Activated CD4-positive, alpha-beta memory T cell treated with anti-CD3 and anti-CD28 coated beads for 36 hours (primary cell): ENCODE results near the gene WNT7A. TPM values are rescaled to one million over a fixed set of nuclear protein-coding genes. Genes with fewer than 3 reads are reported as not detected.
A peak's percentile ranks its signal among the peaks of the same experiment; 100 is the strongest.

Experiments used
- CTCF ChIA-PET: fragments of 350-600 bp; sonication (Branson Sonifier 250); formaldehyde crosslinking; loops from one replicate; lab custom pipeline; 2021; ENCODE audit warnings: antibody characterized with exemption, inconsistent platforms; lab: Charles Lee
- POLR2A ChIA-PET: fragments of 350-600 bp; sonication (Branson Sonifier 250); formaldehyde crosslinking; loops from one replicate; lab custom pipeline; 2021; ENCODE audit warnings: antibody characterized with exemption; lab: Charles Lee
- DNase-seq: peaks from one replicate; pipeline ENCODE4 v3.0.0-alpha.2; 2020
- H3K27ac Mint-ChIP-seq: one replicate; pipeline ENCODE4 v1.8.0; 2021; ENCODE audit warnings: mixed read lengths
- H3K27me3 Mint-ChIP-seq: one replicate; pipeline ENCODE4 v1.8.0; 2021; ENCODE audit warnings: mixed read lengths
- H3K36me3 Mint-ChIP-seq: one replicate; pipeline ENCODE4 v1.8.0; 2021; ENCODE audit warnings: mixed read lengths
- H3K4me1 Mint-ChIP-seq: one replicate; pipeline ENCODE4 v1.8.0; 2021; ENCODE audit warnings: low read depth, mixed read lengths
- H3K4me3 Mint-ChIP-seq: one replicate; pipeline ENCODE4 v1.8.0; 2021; ENCODE audit warnings: mild to moderate bottlenecking, mixed read lengths
- H3K9me3 Mint-ChIP-seq: one replicate; pipeline ENCODE4 v1.8.0; 2021; ENCODE audit warnings: mixed read lengths
- intact Hi-C: fragments of 100-400 bp; cut with micrococcal nuclease; formaldehyde crosslinking; loops from one replicate; pipeline ENCODE4 v1.15.1; 2023
- total RNA-seq, 2 experiments: library from RNA; stranded (reverse); gene quantifications; one replicate each; pipeline ENCODE4 v1.2.3, GENCODE V29; 2021

WNT7A gene
- total RNA-seq, 2 experiments from 2014 or later: 0.29 to 0.33 TPM

DNA sequence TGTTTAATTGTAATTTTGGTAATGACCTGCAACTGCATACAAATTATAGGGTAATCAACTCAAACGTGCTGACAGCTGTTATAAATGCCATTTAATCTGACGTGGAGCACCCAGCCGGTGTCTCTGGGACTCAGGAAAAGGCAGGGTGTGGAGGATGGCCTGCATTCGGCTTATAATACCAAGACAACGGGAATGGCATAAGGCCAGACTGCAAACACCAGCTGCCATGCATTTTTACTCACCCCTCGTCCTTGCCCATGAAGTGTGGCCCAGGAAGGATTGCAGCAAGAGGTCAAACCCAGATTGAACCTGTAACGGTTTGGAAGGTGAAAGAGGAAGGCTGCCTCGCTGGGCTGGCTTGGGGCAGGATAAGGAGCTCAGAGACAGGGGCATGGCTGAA is 96.4 kb downstream of the WNT7A start:
- intact Hi-C loops: no loop called here
- no peaks in the 10 kb centered on the region for H3K36me3 Mint-ChIP-seq
- no peak overlapping the region for H3K27ac Mint-ChIP-seq
- peaks cover 3% of the 10 kb centered on the region for H3K27me3 Mint-ChIP-seq
- no peak overlapping the region for H3K4me3 Mint-ChIP-seq
- ChIA-PET POLR2A (no interaction called here), CTCF (no interaction called here)
- H3K9me3 Mint-ChIP-seq: no peaks in the 10 kb centered on the region
- H3K4me1 Mint-ChIP-seq: no peaks in the 10 kb centered on the region
- no peak for DNase-seq

GRCh38 chr3:13782501-13782900 is 97.4 kb downstream of the WNT7A start:
- Mint-ChIP-seq H3K36me3 (no peaks in the 10 kb centered on the region), H3K4me1 (no peaks in the 10 kb centered on the region), H3K4me3 (no peak overlapping the region), H3K27me3 (peaks cover 3% of the 10 kb centered on the region), H3K27ac (no peak overlapping the region), H3K9me3 (no peaks in the 10 kb centered on the region)
- intact Hi-C loops: no loop called here
- CTCF ChIA-PET: interaction anchor here (0.6 to 1.6 kb wide), 2 partner anchors 99 to 125 kb away, joined by 3 read pairs; no protein-coding TSS in a partner anchor
- POLR2A ChIA-PET: interaction anchor here (1.0 kb wide), 1 partner anchor 10 kb away, joined by 3 read pairs; no protein-coding TSS in a partner anchor
- DNase-seq: no peak

DNA sequence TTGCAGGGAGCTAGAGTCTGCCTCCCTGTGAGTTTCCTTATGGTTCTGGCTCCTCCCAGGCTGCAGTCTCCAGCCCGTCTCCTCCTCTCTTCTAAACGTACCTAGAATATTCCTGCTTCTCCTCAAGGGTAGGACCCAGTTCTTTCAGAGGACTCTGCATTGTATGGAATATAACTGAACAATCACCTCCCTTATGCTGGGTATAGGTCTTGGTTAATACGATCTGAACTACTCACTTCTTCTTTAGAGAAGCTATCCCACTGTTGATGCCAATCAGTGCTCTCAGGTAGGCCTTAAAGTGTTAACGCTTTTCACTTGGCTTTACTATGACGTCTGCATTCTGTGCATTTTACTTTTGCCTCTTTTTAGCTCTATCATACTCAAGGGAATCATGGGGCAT is 98.5 kb downstream of the WNT7A start:
- H3K36me3 Mint-ChIP-seq: no peaks in the 10 kb centered on the region
- no peak overlapping the region for H3K4me3 Mint-ChIP-seq
- H3K4me1 Mint-ChIP-seq: no peaks in the 10 kb centered on the region
- H3K27me3 Mint-ChIP-seq: peaks cover 3% of the 10 kb centered on the region
- intact Hi-C loops: no loop called here
- no peak overlapping the region for H3K27ac Mint-ChIP-seq
- ChIA-PET CTCF (interaction anchor here (1.6 kb wide), 1 partner anchor 100 kb away, joined by 3 read pairs; no protein-coding TSS in a partner anchor), POLR2A (no interaction called here)
- DNase-seq: no peak
- no peaks in the 10 kb centered on the region for H3K9me3 Mint-ChIP-seq

DNA sequence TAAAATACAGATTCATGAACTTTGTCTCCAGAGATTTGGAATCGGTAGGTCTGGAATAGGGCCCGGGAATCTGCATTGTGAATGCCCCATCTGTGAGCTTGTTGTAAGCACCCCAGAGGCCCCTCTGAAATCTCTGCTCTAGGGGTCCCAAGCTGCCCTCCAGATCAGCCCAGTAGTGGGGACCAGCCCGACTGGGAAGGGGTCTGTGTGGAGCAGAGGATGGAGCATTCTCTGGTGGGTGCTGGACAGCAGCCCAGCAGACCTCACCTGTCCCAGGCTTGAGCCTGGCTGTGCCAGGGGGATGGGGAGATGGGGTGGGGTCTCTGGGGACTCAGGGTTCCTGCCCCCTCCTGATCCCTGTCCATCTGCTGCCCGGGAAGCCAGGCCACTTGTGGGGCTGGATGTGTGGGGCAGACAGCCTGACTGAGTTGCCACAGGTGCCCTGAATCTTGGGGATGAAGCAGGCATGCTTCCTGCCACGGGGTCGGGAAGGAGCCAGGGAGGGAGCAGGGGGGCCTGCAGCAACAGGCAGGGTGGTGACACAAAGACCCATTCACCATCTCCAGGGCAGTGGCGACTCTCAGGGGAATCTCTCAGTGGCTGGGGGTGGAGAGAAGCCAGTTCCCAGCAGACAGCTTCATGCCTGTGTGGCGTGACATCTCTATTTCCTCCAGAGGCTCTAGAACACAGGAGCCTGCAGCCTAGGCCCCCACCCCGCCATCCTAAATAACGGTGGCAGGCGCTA is 99.3 kb downstream of the WNT7A start:
- H3K27ac Mint-ChIP-seq: no peak overlapping the region
- H3K9me3 Mint-ChIP-seq: no peaks in the 10 kb centered on the region
- intact Hi-C loops: no loop called here
- H3K27me3 Mint-ChIP-seq: peaks cover 3% of the 10 kb centered on the region
- ChIA-PET CTCF (no interaction called here), POLR2A (no interaction called here)
- no peak overlapping the region for H3K4me3 Mint-ChIP-seq
- H3K36me3 Mint-ChIP-seq: no peaks in the 10 kb centered on the region
- no peaks in the 10 kb centered on the region for H3K4me1 Mint-ChIP-seq
- no peak for DNase-seq

DNA sequence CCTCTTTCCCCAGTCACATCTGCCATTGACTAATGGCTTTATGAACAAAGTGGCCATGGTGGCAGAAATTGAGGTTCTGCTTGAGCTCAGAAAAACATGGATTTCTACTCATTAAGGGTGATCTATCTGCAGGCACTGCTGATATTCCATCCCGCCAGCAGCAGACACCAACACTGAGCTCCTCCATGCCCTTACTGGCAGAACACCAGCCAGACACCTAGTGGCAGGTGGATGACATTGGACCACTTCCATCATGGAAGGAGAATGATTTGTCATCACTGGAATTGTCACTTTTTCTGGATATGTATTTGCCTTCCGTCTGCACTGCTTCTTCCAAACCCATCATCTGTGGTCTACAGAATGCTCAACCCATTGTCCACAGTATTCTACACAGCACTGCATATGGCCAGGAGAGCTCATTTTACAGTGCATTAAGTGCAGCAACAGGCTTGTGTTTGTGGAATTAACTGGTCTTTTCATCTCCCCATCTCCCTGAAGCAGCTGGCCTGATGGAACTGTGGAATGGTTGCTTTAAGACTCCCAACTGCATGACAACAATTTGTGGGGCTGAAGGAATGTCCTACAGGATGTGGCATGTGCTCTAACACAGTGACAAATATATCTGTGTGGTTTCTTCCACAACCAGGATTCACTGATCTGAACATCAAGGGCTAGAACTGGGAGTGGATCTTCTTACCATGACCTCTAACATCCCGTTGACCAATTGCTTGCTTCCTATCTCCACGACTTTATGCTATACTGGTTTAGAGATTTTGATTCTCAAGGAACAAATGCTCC is 103.4 kb downstream of the WNT7A start:
- Mint-ChIP-seq H3K4me1 (no peaks in the 10 kb centered on the region), H3K9me3 (no peaks in the 10 kb centered on the region), H3K4me3 (no peak overlapping the region), H3K36me3 (no peaks in the 10 kb centered on the region), H3K27ac (no peak overlapping the region), H3K27me3 (no peaks in the 10 kb centered on the region)
- no peak for DNase-seq
- intact Hi-C loops: no loop called here
- POLR2A ChIA-PET: interaction anchor here (0.6 kb wide), 1 partner anchor 1542 kb away, joined by 3 read pairs; no protein-coding TSS in a partner anchor
- CTCF ChIA-PET: interaction anchor here (1.2 kb wide), 1 partner anchor 119 kb away, joined by 4 read pairs; no protein-coding TSS in a partner anchor

- DNase-seq: no peak
- H3K27ac Mint-ChIP-seq: no peak overlapping the region
- H3K4me1 Mint-ChIP-seq: no peaks in the 10 kb centered on the region
- POLR2A ChIA-PET: no interaction called here
- H3K36me3 Mint-ChIP-seq: no peaks in the 10 kb centered on the region
- no peak overlapping the region for H3K4me3 Mint-ChIP-seq
- CTCF ChIA-PET: interaction anchor here (0.5 kb wide), 1 partner anchor 344 kb away, joined by 3 read pairs; no protein-coding TSS in a partner anchor
- no peaks in the 10 kb centered on the region for H3K27me3 Mint-ChIP-seq
- H3K9me3 Mint-ChIP-seq: no peaks in the 10 kb centered on the region
- intact Hi-C loops: no loop called here
These were observed 106.8 kb downstream of the WNT7A start for GRCh38 chr3:13772885-13773745.

DNA sequence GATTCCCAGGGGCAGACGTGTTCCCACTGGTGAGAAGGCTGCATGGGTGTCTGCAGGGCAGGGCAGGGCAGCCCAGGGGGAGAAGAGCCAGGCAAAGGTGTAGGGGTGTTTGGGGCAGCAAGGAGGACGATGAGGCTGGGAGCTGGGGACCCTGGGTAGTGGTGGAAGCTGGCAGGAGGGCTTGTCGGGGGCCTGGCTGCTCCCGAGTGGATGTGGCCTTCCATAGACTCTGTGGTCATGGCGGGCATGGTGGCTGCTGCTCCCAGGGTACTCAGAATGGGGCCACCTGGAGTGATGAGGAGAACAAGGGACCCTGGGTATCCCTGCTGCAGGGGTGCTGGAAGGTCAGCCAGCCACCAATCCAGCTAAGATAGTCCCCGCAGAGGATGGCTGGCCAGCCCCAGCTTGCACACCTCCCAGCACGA is 107.5 kb downstream of the WNT7A start:
- H3K9me3 Mint-ChIP-seq: no peaks in the 10 kb centered on the region
- intact Hi-C loops: no loop called here
- POLR2A ChIA-PET: no interaction called here
- DNase-seq: no peak
- no peaks in the 10 kb centered on the region for H3K36me3 Mint-ChIP-seq
- H3K4me1 Mint-ChIP-seq: no peaks in the 10 kb centered on the region
- H3K4me3 Mint-ChIP-seq: no peak overlapping the region
- no peaks in the 10 kb centered on the region for H3K27me3 Mint-ChIP-seq
- CTCF ChIA-PET: no interaction called here
- H3K27ac Mint-ChIP-seq: no peak overlapping the region

GRCh38 chr3:13771496-13771895 is 108.4 kb downstream of the WNT7A start:
- CTCF ChIA-PET: no interaction called here
- Mint-ChIP-seq H3K27ac (no peak overlapping the region), H3K27me3 (no peaks in the 10 kb centered on the region), H3K4me3 (no peak overlapping the region), H3K4me1 (no peaks in the 10 kb centered on the region), H3K36me3 (no peaks in the 10 kb centered on the region), H3K9me3 (no peaks in the 10 kb centered on the region)
- intact Hi-C loops: no loop called here
- DNase-seq: peak; percentile 3
- POLR2A ChIA-PET: no interaction called here

DNA sequence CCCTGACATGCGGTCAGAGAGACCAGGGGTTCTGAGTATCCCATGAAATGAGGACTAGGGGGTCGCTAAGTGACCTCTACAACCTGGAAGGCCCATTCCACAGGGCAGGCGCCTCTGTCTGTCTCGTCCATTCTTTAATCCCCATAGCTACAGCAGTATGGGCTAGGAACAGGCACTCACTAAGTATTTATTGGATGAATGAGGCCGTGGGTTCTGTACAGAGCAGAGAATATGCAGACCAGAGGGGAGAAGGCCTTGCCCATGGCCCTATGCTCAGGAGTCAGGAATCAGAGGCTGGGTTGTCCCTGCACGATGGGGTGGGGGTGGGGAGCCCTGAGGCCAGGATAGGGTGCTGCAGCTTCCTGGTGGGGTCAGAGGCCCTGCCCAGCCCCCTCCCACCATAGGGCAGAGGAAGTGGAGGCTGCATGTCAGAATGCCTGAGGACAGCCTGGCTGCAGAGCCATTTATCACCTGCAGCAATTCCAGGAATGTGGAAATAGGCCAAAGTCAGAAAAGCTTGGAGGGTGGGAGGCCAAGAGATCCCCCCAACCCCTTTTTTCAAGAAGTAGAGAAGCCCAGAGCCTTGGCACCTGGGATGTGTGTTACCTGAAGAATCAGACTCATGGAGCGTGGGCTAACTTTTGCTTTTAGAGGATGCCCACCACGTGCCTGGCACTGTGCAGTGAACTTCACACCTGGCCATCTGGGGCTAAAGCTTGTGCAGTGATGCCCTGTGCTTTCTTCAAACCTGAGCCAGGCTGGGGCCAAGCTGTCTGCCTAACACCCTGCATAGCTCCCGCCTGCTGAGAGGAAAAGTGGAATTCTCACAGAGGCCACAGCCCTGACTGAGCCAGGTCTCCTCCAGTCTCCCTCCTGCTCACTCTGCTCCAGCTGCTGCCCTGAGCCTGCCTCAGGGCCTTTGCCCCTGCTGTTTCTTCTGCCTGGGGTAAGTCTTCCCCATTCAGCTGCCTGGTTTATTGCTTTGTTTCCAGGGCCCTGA is 109.4 kb downstream of the WNT7A start:
- DNase-seq: no peak
- intact Hi-C loops: no loop called here
- ChIA-PET POLR2A (no interaction called here), CTCF (interaction anchor here (1.1 kb wide), 1 partner anchor 110 kb away, joined by 3 read pairs; the partner anchor contains the start of gene WNT7A)
- Mint-ChIP-seq H3K27ac (no peak overlapping the region), H3K4me1 (no peaks in the 10 kb centered on the region), H3K27me3 (no peaks in the 10 kb centered on the region), H3K36me3 (no peaks in the 10 kb centered on the region), H3K9me3 (no peaks in the 10 kb centered on the region), H3K4me3 (no peak overlapping the region)

GRCh38 chr3:13769422-13769821 is 110.4 kb downstream of the WNT7A start:
- intact Hi-C loops: no loop called here
- POLR2A ChIA-PET: no interaction called here
- no peak for DNase-seq
- Mint-ChIP-seq H3K36me3 (no peaks in the 10 kb centered on the region), H3K4me3 (no peak overlapping the region), H3K9me3 (no peaks in the 10 kb centered on the region), H3K4me1 (no peaks in the 10 kb centered on the region), H3K27ac (no peak overlapping the region), H3K27me3 (no peaks in the 10 kb centered on the region)
- CTCF ChIA-PET: interaction anchor here (1.1 kb wide), 1 partner anchor 111 kb away, joined by 3 read pairs; the partner anchor contains the start of gene WNT7A

- H3K27me3 Mint-ChIP-seq: no peaks in the 10 kb centered on the region
- ChIA-PET CTCF (no interaction called here), POLR2A (no interaction called here)
- H3K4me3 Mint-ChIP-seq: no peak overlapping the region
- H3K9me3 Mint-ChIP-seq: no peaks in the 10 kb centered on the region
- intact Hi-C loops: no loop called here
- H3K4me1 Mint-ChIP-seq: no peaks in the 10 kb centered on the region
- H3K27ac Mint-ChIP-seq: no peak overlapping the region
- no peak for DNase-seq
- no peaks in the 10 kb centered on the region for H3K36me3 Mint-ChIP-seq
These were observed 111.4 kb downstream of the WNT7A start for GRCh38 chr3:13768453-13768852.
